ENCODE data around the gene GSG1L2. TPM values are rescaled to one million over a fixed set of nuclear protein-coding genes. Genes with fewer than 3 reads are reported as not detected.
A peak's percentile ranks its signal among the peaks of the same experiment; 100 is the strongest.

GSG1L2 gene
- total RNA-seq (ENCODE audit: low replicate concordance) = not detected in 2 replicates

- H3K9me3 ChIP-seq (ENCODE audit: low read depth) = no peaks in the 10 kb centered on the region
- no peak within 1 kb of the TSS for H3K4me3 Mint-ChIP-seq
- H3K4me1 Mint-ChIP-seq = no peaks in the 10 kb centered on the region
- no peaks in the 10 kb centered on the region for H3K9me3 Mint-ChIP-seq
- H3F3A ChIP-seq (ENCODE audit: low read depth) = no peaks in the 10 kb centered on the region
- no peaks in the 10 kb centered on the region for H3K36me3 Mint-ChIP-seq
- TF ChIP-seq CTCF (IDR thresholded peaks at IDR 0.05) (no peak), EZH2phosphoT487 (IDR thresholded peaks at IDR 0.05) (no peak), EZH2 (IDR thresholded peaks at IDR 0.05) (no peak)
- no peak within 1 kb of the TSS for H3K27ac Mint-ChIP-seq
- no peaks in the 10 kb centered on the region for H4K20me1 ChIP-seq (ENCODE audit: low read depth)
- peaks cover 3% of the 10 kb centered on the region for H3K4me1 ChIP-seq
- H3K36me3 ChIP-seq = no peaks in the 10 kb centered on the region
- peak within 1 kb of the TSS; percentile 63 for H2AFZ ChIP-seq (replicated peaks)
- H3K4me2 ChIP-seq = no peak within 1 kb of the TSS
- no peak within 1 kb of the TSS for H3K4me3 ChIP-seq
- no peaks in the 10 kb centered on the region for H3K79me2 ChIP-seq (ENCODE audit: low read depth)
- no peak for DNase-seq (ENCODE audit: low spot score)
- no peaks in the 10 kb centered on the region for H3K27me3 Mint-ChIP-seq (ENCODE audit: insufficient read depth, low read depth)
- H3K9ac ChIP-seq = no peak within 1 kb of the TSS
- no peak within 1 kb of the TSS for H3K27ac ChIP-seq
- no peaks in the 10 kb centered on the region for H3K27me3 ChIP-seq
Measured at GRCh38 chr17:9821921-9822320, at the start of gene GSG1L2. GSG1L2 (minus strand) TSS chr17:9822079; CDS start chr17:9822071, 8 bp downstream.

- H3K4me3 ChIP-seq = no peak overlapping the region
- no peaks in the 10 kb centered on the region for H3F3A ChIP-seq (ENCODE audit: low read depth)
- Mint-ChIP-seq H3K9me3 (peaks cover 4% of the 10 kb centered on the region), H3K36me3 (no peaks in the 10 kb centered on the region), H3K27me3 (ENCODE audit: insufficient read depth, low read depth) (no peaks in the 10 kb centered on the region), H3K27ac (peak overlapping the region; percentile 68), H3K4me1 (peaks cover 17% of the 10 kb centered on the region), H3K4me3 (no peak overlapping the region)
- H3K4me1 ChIP-seq = no peaks in the 10 kb centered on the region
- H3K9ac ChIP-seq = no peak overlapping the region
- H3K27ac ChIP-seq = no peak overlapping the region
- TF ChIP-seq CTCF (IDR thresholded peaks at IDR 0.05) = no peak
- no peak for TF ChIP-seq EZH2phosphoT487 (IDR thresholded peaks at IDR 0.05)
- no peak for TF ChIP-seq EZH2 (IDR thresholded peaks at IDR 0.05)
- no peaks in the 10 kb centered on the region for H3K27me3 ChIP-seq
- H3K36me3 ChIP-seq = no peaks in the 10 kb centered on the region
- no peak overlapping the region for H2AFZ ChIP-seq (replicated peaks)
- H3K79me2 ChIP-seq (ENCODE audit: low read depth) = no peaks in the 10 kb centered on the region
- DNase-seq (ENCODE audit: low spot score) = no peak
- H3K9me3 ChIP-seq (ENCODE audit: low read depth) = no peaks in the 10 kb centered on the region
- H4K20me1 ChIP-seq (ENCODE audit: low read depth) = no peaks in the 10 kb centered on the region
- H3K4me2 ChIP-seq = no peak overlapping the region
Measured at GRCh38 chr17:9868552-9868951, 46.7 kb upstream of the GSG1L2 start.

GRCh38 chr17:9865586-9865985, 43.7 kb upstream of the GSG1L2 start:
- Mint-ChIP-seq H3K27me3 (ENCODE audit: insufficient read depth, low read depth) (no peaks in the 10 kb centered on the region), H3K36me3 (no peaks in the 10 kb centered on the region), H3K27ac (no peak overlapping the region), H3K9me3 (peaks cover 8% of the 10 kb centered on the region), H3K4me3 (no peak overlapping the region), H3K4me1 (peaks cover 17% of the 10 kb centered on the region)
- Histone ChIP-seq H3K36me3 (no peaks in the 10 kb centered on the region), H3K79me2 (ENCODE audit: low read depth) (no peaks in the 10 kb centered on the region), H3K27ac (no peak overlapping the region), H4K20me1 (ENCODE audit: low read depth) (no peaks in the 10 kb centered on the region), H3K27me3 (no peaks in the 10 kb centered on the region), H3K9me3 (ENCODE audit: low read depth) (no peaks in the 10 kb centered on the region), H3K9ac (no peak overlapping the region), H3F3A (ENCODE audit: low read depth) (no peaks in the 10 kb centered on the region), H2AFZ (replicated peaks) (no peak overlapping the region), H3K4me2 (no peak overlapping the region), H3K4me1 (no peaks in the 10 kb centered on the region), H3K4me3 (no peak overlapping the region)
- DNase-seq (ENCODE audit: low spot score) = no peak
- no peak for TF ChIP-seq EZH2 (IDR thresholded peaks at IDR 0.05)
- no peak for TF ChIP-seq EZH2phosphoT487 (IDR thresholded peaks at IDR 0.05)
- TF ChIP-seq CTCF (IDR thresholded peaks at IDR 0.05) = no peak

Measured in neural progenitor cell (in vitro differentiated cells).